NCI-H82 (cell line): ENCODE data around the gene SPEM1.
"Not testable (repeated sequence)": the region's sequence is repeated elsewhere in the genome, so short reads cannot be mapped to it uniquely, and the experiment has no call there.

Experiments
- DNase-seq: peaks from one replicate; lab custom pipeline; 2025; lab: John Stamatoyannopoulos, UW

SPEM1 gene

DNA sequence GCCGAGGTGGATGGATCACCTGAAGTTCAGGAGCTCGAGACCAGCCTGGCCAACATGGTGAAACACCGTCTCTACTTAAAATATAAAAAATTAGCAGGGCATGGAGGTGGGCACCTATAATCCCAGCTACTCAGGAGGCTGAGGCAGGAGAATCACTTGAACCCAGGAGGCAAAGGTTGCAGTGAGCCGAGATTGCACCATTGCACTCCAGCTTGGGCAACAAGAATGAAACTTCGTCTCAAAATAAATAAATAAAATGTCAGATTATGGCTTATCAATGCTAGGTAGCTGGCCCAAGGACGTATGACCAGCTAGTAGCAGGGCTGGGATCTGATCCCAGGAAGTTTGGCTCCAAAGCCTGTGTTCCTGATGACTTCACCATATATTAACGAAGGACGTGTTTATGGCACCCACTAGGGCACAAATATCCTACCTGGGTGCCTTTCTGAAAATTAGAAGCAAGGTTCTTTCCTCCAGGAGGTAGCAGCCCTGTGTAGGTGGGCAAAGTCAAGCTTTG is 50.4 kb downstream of the SPEM1 start:
- not testable (repeated sequence) for DNase-seq
